DMS 273 (cell line): ENCODE results near the gene FAM20A.
A peak's percentile ranks its signal among the peaks of the same experiment; 100 is the strongest.

ENCODE experiments used
- DNase-seq: peaks from one replicate; lab custom pipeline; 2025; ENCODE audit not compliant: unreplicated experiment; lab: John Stamatoyannopoulos, UW

Gene FAM20A

GRCh38 chr17:68600931-68601564 lies at the start of gene FAM20A:
TSS of gene FAM20A (minus strand) at chr17:68601367. CDS start at chr17:68600666, 701 bp downstream.
- DNase-seq: peak; percentile 77

DNA sequence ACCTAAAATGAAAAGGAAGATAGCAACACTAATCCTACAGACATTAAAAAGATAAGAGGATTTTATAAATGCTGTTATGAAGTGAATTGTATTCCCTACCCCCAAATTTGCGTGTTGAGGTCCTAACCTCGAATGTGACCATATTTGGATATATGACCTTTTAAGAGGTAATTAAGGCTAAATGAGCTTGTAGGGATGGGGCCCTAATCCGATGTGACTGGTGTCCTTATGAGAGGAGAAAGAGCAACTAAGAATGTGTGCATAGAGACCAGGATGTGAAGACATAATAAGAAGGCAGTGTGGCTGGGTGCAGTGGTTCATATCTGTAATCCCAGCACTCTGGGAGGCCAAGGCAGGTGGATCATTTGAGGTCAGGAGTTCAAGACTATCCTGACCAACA lies 48.2 kb upstream of the FAM20A start:
- DNase-seq: no peak

DNA sequence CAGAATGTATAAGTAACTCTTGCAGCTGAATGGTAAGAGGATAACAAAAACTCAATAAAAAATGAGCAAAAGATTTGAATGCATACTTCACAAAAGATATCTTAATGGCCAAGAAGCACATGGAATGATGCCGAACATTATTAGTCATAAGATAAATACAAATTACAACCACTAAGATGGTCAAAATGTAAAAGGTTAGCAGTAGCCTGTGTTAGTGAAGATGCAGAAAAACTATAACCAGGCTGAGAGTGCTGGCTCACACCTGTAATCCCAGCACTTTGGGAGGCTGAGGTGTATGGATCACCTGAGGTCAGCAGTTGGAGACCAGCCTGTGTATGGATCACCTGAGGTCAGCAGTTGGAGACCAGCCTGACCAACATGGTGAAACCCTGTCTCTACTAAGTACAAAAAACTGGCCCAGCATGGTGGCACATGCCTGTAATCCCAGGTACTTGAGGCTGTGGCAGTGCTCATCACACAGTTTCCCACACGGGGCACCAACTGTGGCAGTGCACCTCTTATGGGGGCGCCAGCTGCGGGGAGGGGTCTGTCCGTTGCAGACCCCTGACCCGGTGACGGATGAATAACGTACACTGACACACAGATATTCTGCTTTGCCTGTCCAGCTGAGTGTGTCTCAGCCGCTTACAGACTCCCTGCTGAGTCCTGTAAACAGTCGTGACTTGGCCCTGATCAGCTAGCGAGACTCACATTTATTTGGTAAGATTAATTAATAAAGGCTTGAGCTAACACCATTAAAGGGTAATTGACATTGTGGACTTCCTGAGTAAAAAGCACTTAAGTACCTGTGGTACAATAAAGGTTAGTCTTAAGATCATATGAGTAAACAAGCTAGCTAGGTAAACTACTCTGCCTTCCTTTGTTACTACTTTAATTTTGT lies 45.7 kb upstream of the FAM20A start:
- DNase-seq: no peak

DNA sequence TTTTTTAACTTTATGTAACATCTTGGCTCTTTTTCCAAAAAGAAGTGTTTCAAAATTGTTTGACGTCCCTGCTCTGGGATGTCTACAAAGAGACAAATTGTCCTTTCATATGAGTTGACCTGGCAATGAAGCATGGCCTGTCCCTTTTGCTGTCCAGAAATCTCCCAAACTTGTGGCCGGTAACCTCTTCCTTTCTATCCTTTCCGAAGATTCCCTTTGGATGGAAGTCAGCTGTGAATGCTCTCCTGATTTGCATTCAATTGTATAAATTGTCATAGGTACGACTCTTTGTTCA lies 40.9 kb upstream of the FAM20A start:
- no peak for DNase-seq

GRCh38 chr17:68641276-68642117 lies 40.3 kb upstream of the FAM20A start:
- DNase-seq: no peak

- peak; percentile 10 for DNase-seq
Measured at GRCh38 chr17:68640242-68640989, 39.2 kb upstream of the FAM20A start.

GRCh38 chr17:68634345-68634876 lies 33.2 kb upstream of the FAM20A start:
- DNase-seq: no peak

- DNase-seq: no peak
Measured at GRCh38 chr17:68628576-68628957, 27.4 kb upstream of the FAM20A start.

DNA sequence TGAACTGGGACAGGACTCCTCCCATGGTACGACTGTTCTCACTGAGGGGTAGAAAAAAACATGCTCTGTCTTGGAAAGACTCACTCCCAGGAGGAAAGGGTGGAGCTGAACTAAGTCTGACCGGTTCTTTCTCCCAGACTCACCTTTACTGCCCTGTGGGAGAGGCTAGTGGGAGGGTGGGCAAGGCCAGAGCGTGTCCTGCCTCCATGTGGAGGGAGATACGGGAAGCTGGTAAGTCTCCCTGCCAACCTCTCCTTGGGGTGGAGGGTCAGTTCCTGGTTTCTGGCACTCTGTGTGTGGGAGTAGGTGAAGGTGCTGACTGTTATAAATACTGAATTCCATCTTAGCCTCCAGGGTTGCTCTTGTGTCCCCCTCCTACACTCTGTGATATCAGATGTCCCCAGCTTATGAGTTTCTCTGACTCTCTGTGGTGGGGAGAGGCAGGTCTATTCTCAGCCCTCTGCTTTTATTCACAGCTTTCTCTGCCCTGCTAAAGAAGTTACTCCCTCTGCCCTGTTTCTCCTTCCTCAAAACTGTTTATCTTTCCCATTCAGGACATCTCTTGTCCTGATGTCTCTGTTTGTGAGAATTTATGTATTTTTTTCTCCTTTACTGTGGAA lies 26.9 kb upstream of the FAM20A start:
- no peak for DNase-seq

- no peak for DNase-seq
Measured at GRCh38 chr17:68624381-68624780, 23.2 kb upstream of the FAM20A start.

DNA sequence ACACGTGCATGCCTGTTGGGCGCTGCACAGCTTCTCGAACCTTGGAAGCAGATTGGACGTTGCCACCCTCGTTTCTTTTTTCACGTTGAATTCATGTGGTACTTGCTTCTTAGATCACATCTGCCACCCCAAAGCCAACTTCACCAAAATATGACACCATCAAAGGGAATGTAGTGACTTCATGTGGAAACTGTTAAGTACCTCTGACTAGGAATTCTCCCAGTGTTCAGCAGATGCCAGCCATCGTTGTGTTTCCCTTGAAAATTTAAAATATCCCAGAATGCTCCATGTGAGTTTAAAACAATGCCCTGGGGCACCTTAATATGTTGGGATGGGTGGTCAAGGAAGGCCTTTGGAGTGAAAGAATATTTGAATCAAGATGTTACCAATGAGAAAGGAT lies 22.6 kb upstream of the FAM20A start:
- no peak for DNase-seq

- DNase-seq: no peak
Measured at GRCh38 chr17:68622423-68622822, 21.3 kb upstream of the FAM20A start.

- no peak for DNase-seq
Measured at GRCh38 chr17:68621065-68621464, 19.9 kb upstream of the FAM20A start.

- no peak for DNase-seq
Measured at GRCh38 chr17:68616334-68616733, 15.2 kb upstream of the FAM20A start.

DNA sequence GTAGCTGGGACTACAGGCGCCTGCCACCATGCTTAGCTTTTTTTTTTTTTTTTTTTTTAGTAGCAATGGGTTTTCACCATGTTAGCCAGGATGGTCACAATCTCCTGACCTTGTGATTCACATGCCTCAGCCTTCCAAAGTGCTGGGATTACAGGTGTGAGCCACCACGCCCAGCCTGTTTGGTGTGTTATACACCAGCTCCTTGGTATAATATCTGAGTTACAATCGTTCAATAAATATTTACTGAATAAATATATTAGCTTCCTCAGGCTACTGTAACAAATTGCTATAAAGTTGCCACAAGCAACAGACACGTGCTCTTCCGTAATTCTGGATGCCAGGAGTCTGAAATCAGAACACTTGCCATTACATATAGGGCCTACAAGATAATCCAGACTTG lies 13.6 kb upstream of the FAM20A start:
- no peak for DNase-seq

GRCh38 chr17:68613739-68614298 lies 12.7 kb upstream of the FAM20A start:
- DNase-seq: peak; percentile 94

- no peak for DNase-seq
Measured at GRCh38 chr17:68612923-68613292, 11.7 kb upstream of the FAM20A start.

DNA sequence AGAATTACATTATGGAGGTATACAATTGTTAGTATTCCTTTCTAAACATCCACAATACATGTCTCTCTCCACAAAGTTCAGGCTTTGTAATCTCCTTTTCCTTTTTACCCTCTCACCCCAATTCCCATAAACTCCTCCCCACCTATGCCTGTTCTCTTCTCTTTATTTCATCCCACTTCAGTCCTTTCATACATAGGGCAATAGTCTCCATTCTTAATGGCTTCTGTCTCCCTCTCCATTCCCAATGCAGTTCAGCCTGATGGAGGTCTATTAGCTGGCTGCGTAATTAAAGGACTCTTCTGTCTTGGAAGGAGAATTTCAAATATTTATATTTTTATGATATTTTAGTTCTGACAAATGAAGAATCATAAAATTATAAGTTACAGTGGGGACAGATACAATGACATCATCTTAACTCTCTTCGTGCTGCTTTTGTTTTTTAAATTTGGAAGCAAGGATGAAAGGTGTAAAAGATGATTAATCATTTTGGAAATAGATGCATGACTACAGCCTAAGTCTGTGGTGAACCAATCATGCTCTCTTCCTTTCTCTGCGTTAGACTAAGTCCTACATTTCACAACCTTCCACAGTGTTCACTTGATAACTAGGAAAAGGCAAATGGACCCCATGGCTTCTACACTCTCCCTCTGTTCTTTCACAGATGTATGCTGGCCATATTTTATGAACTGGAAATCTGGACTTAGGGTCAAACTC lies 11.2 kb upstream of the FAM20A start:
- DNase-seq: no peak
